ENCODE results near the gene U2AF2.

- TF ChIP-seq POLR2AphosphoS5 (IDR thresholded peaks at IDR 0.05; ENCODE audit: low read depth, low read length) = no peak; the same call in 1 of the 2 replicates
- TF ChIP-seq, protein P1, sequence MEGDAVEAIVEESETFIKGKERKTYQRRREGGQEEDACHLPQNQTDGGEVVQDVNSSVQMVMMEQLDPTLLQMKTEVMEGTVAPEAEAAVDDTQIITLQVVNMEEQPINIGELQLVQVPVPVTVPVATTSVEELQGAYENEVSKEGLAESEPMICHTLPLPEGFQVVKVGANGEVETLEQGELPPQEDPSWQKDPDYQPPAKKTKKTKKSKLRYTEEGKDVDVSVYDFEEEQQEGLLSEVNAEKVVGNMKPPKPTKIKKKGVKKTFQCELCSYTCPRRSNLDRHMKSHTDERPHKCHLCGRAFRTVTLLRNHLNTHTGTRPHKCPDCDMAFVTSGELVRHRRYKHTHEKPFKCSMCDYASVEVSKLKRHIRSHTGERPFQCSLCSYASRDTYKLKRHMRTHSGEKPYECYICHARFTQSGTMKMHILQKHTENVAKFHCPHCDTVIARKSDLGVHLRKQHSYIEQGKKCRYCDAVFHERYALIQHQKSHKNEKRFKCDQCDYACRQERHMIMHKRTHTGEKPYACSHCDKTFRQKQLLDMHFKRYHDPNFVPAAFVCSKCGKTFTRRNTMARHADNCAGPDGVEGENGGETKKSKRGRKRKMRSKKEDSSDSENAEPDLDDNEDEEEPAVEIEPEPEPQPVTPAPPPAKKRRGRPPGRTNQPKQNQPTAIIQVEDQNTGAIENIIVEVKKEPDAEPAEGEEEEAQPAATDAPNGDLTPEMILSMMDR (IDR thresholded peaks at IDR 0.05) = no peak
These were observed 9.9 kb upstream of the U2AF2 start for GRCh38 chr19:55644842-55645511.
